Liver (tissue), 2 donors: Measurements from ENCODE around the gene TOGARAM1.

Experiments used
- NR2F2 ChIP-seq: IDR thresholded peaks from 2 replicates; pipeline ENCODE4 v1.6.1; 2016; ENCODE audit warnings: antibody characterized with exemption
- REST ChIP-seq: IDR thresholded peaks from 2 replicates; pipeline ENCODE4 v1.6.1; 2016; ENCODE audit warnings: antibody characterized with exemption, mild to moderate bottlenecking
- donor health status: healthy.

DNA sequence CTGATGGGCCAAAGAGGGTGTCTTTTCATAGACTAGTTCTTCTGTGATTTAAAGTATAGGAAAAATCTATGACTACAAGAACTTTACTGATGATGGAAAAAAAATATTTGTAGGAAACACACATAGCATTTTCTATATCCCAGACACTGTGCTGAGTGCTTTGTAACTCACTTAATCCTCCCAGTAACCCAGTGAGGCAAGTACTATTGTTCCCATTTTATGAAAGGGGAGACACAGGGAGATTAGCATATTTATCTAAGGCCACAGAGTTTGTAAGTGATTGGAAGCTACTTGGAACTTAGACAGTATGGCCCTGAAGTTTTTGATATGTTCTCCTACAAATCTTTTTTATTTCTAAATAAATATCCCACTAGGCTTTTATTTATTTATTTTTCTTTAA lies 141.8 kb downstream of the TOGARAM1 start:
- TF ChIP-seq NR2F2 = no peak
- no peak for TF ChIP-seq REST
